Measurements from ENCODE around the gene KCNE1.
"Not testable (repeated sequence)": the region's sequence is repeated elsewhere in the genome, so short reads cannot be mapped to it uniquely, and the experiment has no call there.

GRCh38 chr21:34407294-34407693, 104.7 kb downstream of the KCNE1 start:
- not testable (repeated sequence) for TF ChIP-seq RAD21 (IDR thresholded peaks at IDR 0.05; ENCODE audit: low read length); CTCF (conservative IDR thresholded peaks at IDR 0.05; ENCODE audit: low read depth, low read length); RFX5 (IDR thresholded peaks at IDR 0.05; ENCODE audit: low read depth, low read length); MAZ (IDR thresholded peaks at IDR 0.05; ENCODE audit: borderline replicate concordance, low read depth, low read length); FOS (IDR thresholded peaks at IDR 0.05; ENCODE audit: low read depth, low read length); MXI1 (IDR thresholded peaks at IDR 0.05; ENCODE audit: borderline replicate concordance, low read depth, low read length); POLR2A (IDR thresholded peaks at IDR 0.05; ENCODE audit: low read depth, low read length); CEBPB (IDR thresholded peaks at IDR 0.05; ENCODE audit: low read depth, low read length); RCOR1 (IDR thresholded peaks at IDR 0.05; ENCODE audit: insufficient replicate concordance, low read length); SMC3 (IDR thresholded peaks at IDR 0.05; ENCODE audit: low read depth, low read length); MAFK (IDR thresholded peaks at IDR 0.05; ENCODE audit: low read depth, low read length); CHD1 (IDR thresholded peaks at IDR 0.05; ENCODE audit: low read depth, low read length)
- TF ChIP-seq, protein P1, sequence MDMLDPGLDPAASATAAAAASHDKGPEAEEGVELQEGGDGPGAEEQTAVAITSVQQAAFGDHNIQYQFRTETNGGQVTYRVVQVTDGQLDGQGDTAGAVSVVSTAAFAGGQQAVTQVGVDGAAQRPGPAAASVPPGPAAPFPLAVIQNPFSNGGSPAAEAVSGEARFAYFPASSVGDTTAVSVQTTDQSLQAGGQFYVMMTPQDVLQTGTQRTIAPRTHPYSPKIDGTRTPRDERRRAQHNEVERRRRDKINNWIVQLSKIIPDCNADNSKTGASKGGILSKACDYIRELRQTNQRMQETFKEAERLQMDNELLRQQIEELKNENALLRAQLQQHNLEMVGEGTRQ (IDR thresholded peaks at IDR 0.05; ENCODE audit: low read depth, low read length), result not testable (repeated sequence)
